ENCODE data around the gene OR14A2.
"Not testable (repeated sequence)": the region's sequence is repeated elsewhere in the genome, so short reads cannot be mapped to it uniquely, and the experiment has no call there.

Gene OR14A2

GRCh38 chr1:247748041-247748440 is at the start of gene OR14A2:
Gene OR14A2, minus strand, starts transcription at chr1:247748141.
- no peak for DNase-seq (ENCODE audit: low read depth, low spot score)

GRCh38 chr1:247797518-247797917 is 49.6 kb upstream of the OR14A2 start:
- no peak for DNase-seq (ENCODE audit: low read depth, low spot score)

- no peak for DNase-seq (ENCODE audit: low read depth, low spot score)
These were observed 21.7 kb upstream of the OR14A2 start for GRCh38 chr1:247769603-247770002.

- no peak for DNase-seq (ENCODE audit: low read depth, low spot score)
These were observed 12.5 kb upstream of the OR14A2 start, which contains the start of gene OR1C1 for GRCh38 chr1:247760456-247760855. Gene OR1C1, minus strand, starts transcription at chr1:247760556. Its CDS starts 2,150 bp downstream, at chr1:247758406.

GRCh38 chr1:247754311-247754710 is 6.4 kb upstream of the OR14A2 start:
- DNase-seq (ENCODE audit: low read depth, low spot score) = not testable (repeated sequence)

- DNase-seq (ENCODE audit: low read depth, low spot score) = no peak
These were observed 1.9 kb upstream of the OR14A2 start for GRCh38 chr1:247749870-247750269.

GRCh38 chr1:247747616-247748015 is 325 bp downstream of the OR14A2 start:
- no peak for DNase-seq (ENCODE audit: low read depth, low spot score)

GRCh38 chr1:247746391-247746935 is 1.5 kb downstream of the OR14A2 start:
- no peak for DNase-seq (ENCODE audit: low read depth, low spot score)

GRCh38 chr1:247742215-247742760 is 5.7 kb downstream of the OR14A2 start:
- DNase-seq (ENCODE audit: low read depth, low spot score) = not testable (repeated sequence)

- no peak for DNase-seq (ENCODE audit: low read depth, low spot score)
These were observed 6.2 kb downstream of the OR14A2 start for GRCh38 chr1:247741756-247742155.

GRCh38 chr1:247740721-247741120 is 7.2 kb downstream of the OR14A2 start:
- no peak for DNase-seq (ENCODE audit: low read depth, low spot score)

- DNase-seq (ENCODE audit: low read depth, low spot score) = no peak
These were observed 9.6 kb downstream of the OR14A2 start, which contains the start of gene OR14K1 for GRCh38 chr1:247738315-247738714. Gene OR14K1, plus strand, starts transcription at chr1:247738615. Its CDS starts 0 bp downstream, at chr1:247738615.

GRCh38 chr1:247721222-247721621 is 26.7 kb downstream of the OR14A2 start:
- no peak for DNase-seq (ENCODE audit: low read depth, low spot score)

- no peak for DNase-seq (ENCODE audit: low read depth, low spot score)
These were observed 31.4 kb downstream of the OR14A2 start, which contains the start of gene OR6F1 for GRCh38 chr1:247716546-247716945. Gene OR6F1, minus strand, starts transcription at chr1:247716646. Its CDS starts 3,891 bp downstream, at chr1:247712755.

- DNase-seq (ENCODE audit: low read depth, low spot score) = no peak
These were observed 34.2 kb downstream of the OR14A2 start for GRCh38 chr1:247713753-247714152.

GRCh38 chr1:247710681-247711080 is 37.3 kb downstream of the OR14A2 start:
- DNase-seq (ENCODE audit: low read depth, low spot score) = not testable (repeated sequence)

- no peak for DNase-seq (ENCODE audit: low read depth, low spot score)
These were observed 46.6 kb downstream of the OR14A2 start for GRCh38 chr1:247701338-247701737.

- DNase-seq (ENCODE audit: low read depth, low spot score) = no peak
These were observed 66.5 kb downstream of the OR14A2 start for GRCh38 chr1:247681288-247681897.

GRCh38 chr1:247680171-247680570 is 67.8 kb downstream of the OR14A2 start:
- DNase-seq (ENCODE audit: low read depth, low spot score) = no peak

- no peak for DNase-seq (ENCODE audit: low read depth, low spot score)
These were observed 68.3 kb downstream of the OR14A2 start, which contains the start of gene OR13G1 for GRCh38 chr1:247679639-247680038. Gene OR13G1, minus strand, starts transcription at chr1:247679739. Its CDS starts 6,698 bp downstream, at chr1:247673041.

Data from activated CD4-positive, CD25-positive, alpha-beta regulatory T cell treated with anti-CD3 and anti-CD28 coated beads, Interleukin-2, amount 50 U/mL, for 16 hours (primary cell).